MM.1S (cell line): ENCODE results near the gene GIMAP4.
"Not testable (repeated sequence)": the region's sequence is repeated elsewhere in the genome, so short reads cannot be mapped to it uniquely, and the experiment has no call there.

Source experiments
- DNase-seq: peaks from one replicate; pipeline ENCODE4 v3.0.0-alpha.2; 2015
- H2AFZ ChIP-seq: fragments of 300-600 bp; sonication (generic); 2 replicates; pipeline ENCODE4 v1.6.0; 2016; ENCODE audit warnings: antibody characterized with exemption, low read length
- H3F3A ChIP-seq: fragments of 300-600 bp; sonication (generic); 2 replicates; pipeline ENCODE4 v1.6.1; 2016; ENCODE audit warnings: mild to moderate bottlenecking, antibody characterized with exemption, low read length, moderate library complexity, mixed read lengths; ENCODE audit not compliant: insufficient read depth
- H3K27ac ChIP-seq: fragments of 300-600 bp; sonication (generic); 2 replicates; pipeline ENCODE4 v1.5.1; 2016; ENCODE audit warnings: mild to moderate bottlenecking, low read length
- H3K27me3 ChIP-seq: fragments of 300-600 bp; sonication (generic); replicated peaks from 2 replicates; pipeline ENCODE4 v1.6.0; 2016; ENCODE audit warnings: low read length; ENCODE audit not compliant: insufficient read depth
- H3K36me3 ChIP-seq: fragments of 300-600 bp; sonication (generic); replicated peaks from 2 replicates; pipeline ENCODE4 v1.6.1; 2016; ENCODE audit warnings: mild to moderate bottlenecking, low read length, mixed read lengths; ENCODE audit not compliant: insufficient read depth
- H3K4me1 ChIP-seq: fragments of 300-600 bp; sonication (generic); 2 replicates; pipeline ENCODE4 v1.6.1; 2016; ENCODE audit warnings: low read length, mixed read lengths
- H3K4me2 ChIP-seq: fragments of 300-600 bp; sonication (generic); 2 replicates; pipeline ENCODE4 v1.6.0; 2016; ENCODE audit warnings: low read depth, low read length
- H3K4me3 ChIP-seq: fragments of 300-600 bp; sonication (generic); 2 replicates; pipeline ENCODE4 v1.5.1; 2016; ENCODE audit warnings: low read length, mixed read lengths
- H3K79me2 ChIP-seq: fragments of 300-600 bp; sonication (generic); 2 replicates; pipeline ENCODE4 v1.6.1; 2016; ENCODE audit warnings: mixed run types, low read length, mixed read lengths
- H3K9ac ChIP-seq: fragments of 300-600 bp; sonication (generic); 2 replicates; pipeline ENCODE4 v1.6.1; 2016; ENCODE audit warnings: low read length, mixed read lengths
- H3K9me2 ChIP-seq: fragments of 300-600 bp; sonication (generic); replicated peaks from 2 replicates; pipeline ENCODE4 v1.6.1; 2016; ENCODE audit warnings: mild to moderate bottlenecking, low read length, mixed read lengths; ENCODE audit not compliant: insufficient read depth
- H3K9me3 ChIP-seq: fragments of 300-600 bp; sonication (generic); replicated peaks from 2 replicates; pipeline ENCODE4 v1.6.1; 2016; ENCODE audit warnings: mild to moderate bottlenecking, low read length, mixed read lengths; ENCODE audit not compliant: insufficient read depth
- H4K20me1 ChIP-seq: fragments of 300-600 bp; sonication (generic); 2 replicates; pipeline ENCODE4 v1.6.1; 2016; ENCODE audit warnings: mild to moderate bottlenecking, low read length, moderate library complexity, mixed read lengths; ENCODE audit not compliant: insufficient read depth
- CTCF ChIP-seq: fragments of 300-600 bp; sonication (generic); IDR thresholded peaks from 2 replicates; pipeline ENCODE4 v1.5.1; 2016; ENCODE audit warnings: antibody characterized with exemption, low read length, mixed read lengths
- EZH2 ChIP-seq: fragments of 300-600 bp; sonication (generic); optimal IDR thresholded peaks from 2 replicates; pipeline ENCODE3; 2017; ENCODE audit warnings: low read depth, mild to moderate bottlenecking, antibody characterized with exemption, low read length, mixed read lengths
- EZH2phosphoT487 ChIP-seq: fragments of 300-600 bp; sonication (generic); IDR thresholded peaks from 2 replicates; pipeline ENCODE4 v1.6.1; 2018; ENCODE audit warnings: antibody characterized with exemption, low read length

The GIMAP4 gene

DNA sequence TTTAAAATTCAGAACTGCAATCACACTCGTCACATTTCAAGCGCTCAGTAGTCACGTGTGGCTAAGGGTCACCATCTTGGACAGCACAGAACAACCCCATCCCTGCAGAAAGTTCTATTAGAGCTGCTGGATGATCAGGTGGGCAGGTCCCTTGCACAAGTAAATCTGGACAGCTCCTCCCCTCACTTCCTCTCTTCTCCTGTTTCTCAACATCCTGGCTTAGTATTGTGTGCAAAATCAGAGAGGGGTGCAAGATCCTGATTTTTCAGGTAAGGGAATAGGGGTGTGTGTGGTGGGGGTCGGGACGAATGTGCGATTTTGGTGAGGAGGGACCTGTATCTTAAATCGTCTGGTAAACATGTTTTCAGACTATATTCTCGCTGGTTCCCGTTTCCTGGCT lies at the start of gene GIMAP4:
Gene GIMAP4, plus strand, starts transcription at position 222 of the 400 bp plus-strand sequence. CDS start 2,512 bp downstream, outside the sequence.
- no peaks in the 10 kb centered on the region for H3K27me3 ChIP-seq
- TF ChIP-seq CTCF (no peak), EZH2phosphoT487 (no peak), EZH2 (no peak)
- H3K4me1 ChIP-seq, result no peaks in the 10 kb centered on the region
- no peaks in the 10 kb centered on the region for H4K20me1 ChIP-seq
- H3K9me3 ChIP-seq, result no peaks in the 10 kb centered on the region
- no peak within 1 kb of the TSS for H3K27ac ChIP-seq
- H3K4me2 ChIP-seq, result no peak within 1 kb of the TSS
- H3K36me3 ChIP-seq, result no peaks in the 10 kb centered on the region
- no peaks in the 10 kb centered on the region for H3K79me2 ChIP-seq
- H3K9ac ChIP-seq, result no peak within 1 kb of the TSS
- DNase-seq, result no peak
- no peak within 1 kb of the TSS for H3K4me3 ChIP-seq
- no peak within 1 kb of the TSS for H2AFZ ChIP-seq
- no peaks in the 10 kb centered on the region for H3K9me2 ChIP-seq
- no peaks in the 10 kb centered on the region for H3F3A ChIP-seq

GRCh38 chr7:150519310-150519709 lies 47.9 kb upstream of the GIMAP4 start:
- H3K4me1 ChIP-seq, result peaks cover 7% of the 10 kb centered on the region; the same call in 1 of the 2 replicates
- no peaks in the 10 kb centered on the region for H3F3A ChIP-seq
- no peaks in the 10 kb centered on the region for H3K79me2 ChIP-seq
- H3K27me3 ChIP-seq, result no peaks in the 10 kb centered on the region
- no peak overlapping the region for H3K4me3 ChIP-seq
- no peak overlapping the region for H3K27ac ChIP-seq
- H3K36me3 ChIP-seq, result no peaks in the 10 kb centered on the region
- no peak overlapping the region for H2AFZ ChIP-seq
- no peaks in the 10 kb centered on the region for H3K9me3 ChIP-seq
- no peak overlapping the region for H3K4me2 ChIP-seq
- H4K20me1 ChIP-seq, result no peaks in the 10 kb centered on the region
- H3K9ac ChIP-seq, result no peak overlapping the region
- no peak for TF ChIP-seq EZH2
- TF ChIP-seq EZH2phosphoT487, result no peak
- TF ChIP-seq CTCF, result no peak
- no peak for DNase-seq
- H3K9me2 ChIP-seq, result no peaks in the 10 kb centered on the region

- Histone ChIP-seq H3K36me3 (no peaks in the 10 kb centered on the region), H3F3A (no peaks in the 10 kb centered on the region), H2AFZ (no peak overlapping the region), H3K4me1 (peaks cover 2% of the 10 kb centered on the region; the same call in 1 of the 2 replicates), H3K9me2 (no peaks in the 10 kb centered on the region), H3K9ac (no peak overlapping the region), H3K9me3 (no peaks in the 10 kb centered on the region), H3K79me2 (no peaks in the 10 kb centered on the region), H3K27ac (no peak overlapping the region), H3K4me3 (no peak overlapping the region), H4K20me1 (no peaks in the 10 kb centered on the region), H3K27me3 (no peaks in the 10 kb centered on the region), H3K4me2 (no peak overlapping the region)
- TF ChIP-seq EZH2phosphoT487 (no peak), EZH2 (no peak), CTCF (no peak)
- DNase-seq, result no peak
Observed at GRCh38 chr7:150520145-150520544, 47.0 kb upstream of the GIMAP4 start.

DNA sequence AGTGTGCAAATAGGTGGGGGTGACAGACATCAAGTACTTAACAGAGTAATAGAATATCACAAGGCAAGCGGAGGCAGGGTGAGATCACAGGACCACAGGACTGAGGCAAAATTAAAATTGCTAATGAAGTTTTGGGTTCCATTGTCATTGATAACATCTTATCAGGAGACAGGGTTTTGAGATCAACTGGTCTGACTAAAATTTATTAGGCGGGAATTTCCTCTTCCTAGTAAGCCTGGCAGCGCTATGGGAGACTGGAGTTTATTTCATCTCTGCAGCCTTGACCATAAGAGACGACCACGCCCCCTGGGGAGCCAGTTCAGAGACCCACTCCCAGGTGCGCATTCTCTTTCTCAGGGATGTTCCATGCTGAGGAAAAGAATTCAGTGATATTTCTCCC lies 44.3 kb upstream of the GIMAP4 start:
- not testable (repeated sequence) for H3K27ac ChIP-seq, H3K9me3 ChIP-seq, DNase-seq, H2AFZ ChIP-seq, H3K27me3 ChIP-seq, H3F3A ChIP-seq, H3K79me2 ChIP-seq, H3K4me1 ChIP-seq, H3K4me2 ChIP-seq, H3K9ac ChIP-seq, H3K4me3 ChIP-seq, H4K20me1 ChIP-seq, H3K9me2 ChIP-seq, H3K36me3 ChIP-seq
